Tibial nerve (tissue), 4 donors: ENCODE results near the gene FAM131C. TPM values are rescaled to one million over a fixed set of nuclear protein-coding genes. Genes with fewer than 3 reads are reported as not detected.
A peak's percentile ranks its signal among the peaks of the same experiment; 100 is the strongest.

Experiments
- DNase-seq, 2 donors: peaks; one replicate each; pipeline ENCODE4 v3.0.0-alpha.2; 2019; ENCODE audit warnings: low spot score in 2 of 2
- H3K27ac ChIP-seq, 4 donors: fragments of 200-600 bp; sonication (generic) in 3 of 4; one replicate each; pipeline ENCODE4 v1.5.1; 2017 to 2019; ENCODE audit warnings: mild to moderate bottlenecking in 1 of 4
- H3K27me3 ChIP-seq, 2 donors: fragments of 200-600 bp; sonication (generic) in 1 of 2; one replicate each; pipeline versions ENCODE4 v1.5.1 to v1.6.0; 2017 to 2019
- H3K36me3 ChIP-seq, 3 donors: fragments of 200-600 bp; sonication (generic); one replicate each; pipeline ENCODE4 v1.5.1; 2018 to 2019
- H3K4me1 ChIP-seq, 4 donors: fragments of 200-600 bp; sonication (generic) in 3 of 4; one replicate each; pipeline ENCODE4 v1.5.1; 2017 to 2019
- H3K4me3 ChIP-seq, 4 donors: fragments of 200-600 bp; sonication (generic) in 3 of 4; one replicate each; pipeline ENCODE4 v1.5.1; 2017 to 2019; ENCODE audit warnings: mild to moderate bottlenecking in 1 of 4, moderate library complexity in 1 of 4
- H3K9me3 ChIP-seq, 4 donors: fragments of 200-600 bp; sonication (generic) in 3 of 4; one replicate each; pipeline ENCODE4 v1.5.1; 2017 to 2019
- CTCF ChIP-seq, 5 experiments: fragments of 200-600 bp in 3 of 5; fragments of 450-650 bp in 2 of 5; sonication (generic) in 3 of 5; IDR thresholded peaks; one replicate each; pipeline ENCODE4 v1.5.1; 2016 to 2019; ENCODE audit warnings: antibody characterized with exemption in 5 of 5, mild to moderate bottlenecking in 3 of 5, moderate library complexity in 2 of 5
- EP300 ChIP-seq, 2 donors: sonication (generic); formaldehyde crosslinking; IDR thresholded peaks; one replicate each; pipeline ENCODE4 v1.6.1; 2017; ENCODE audit warnings: antibody characterized with exemption in 2 of 2, mild to moderate bottlenecking in 1 of 2
- POLR2A ChIP-seq, 2 donors: fragments of 450-650 bp; IDR thresholded peaks; one replicate each; pipeline ENCODE4 v1.6.1; 2017; ENCODE audit warnings: antibody characterized with exemption in 2 of 2, mild to moderate bottlenecking in 2 of 2, moderate library complexity in 2 of 2
- WGBS, 2 donors: methylation state at CpG; one replicate each; pipeline ENCODE4 v1.1.5; 2018; 5-methylcytosine and 5-hydroxymethylcytosine counted together
- total RNA-seq, 4 donors: library from RNA; depleted of rRNA; stranded (reverse); fragments of >200 nt; gene quantifications; one replicate each; pipeline ENCODE4 v1.1.0, GENCODE V29; 2016

Gene FAM131C
- total RNA-seq, 4 donors from 2014 or later: not detected

DNA sequence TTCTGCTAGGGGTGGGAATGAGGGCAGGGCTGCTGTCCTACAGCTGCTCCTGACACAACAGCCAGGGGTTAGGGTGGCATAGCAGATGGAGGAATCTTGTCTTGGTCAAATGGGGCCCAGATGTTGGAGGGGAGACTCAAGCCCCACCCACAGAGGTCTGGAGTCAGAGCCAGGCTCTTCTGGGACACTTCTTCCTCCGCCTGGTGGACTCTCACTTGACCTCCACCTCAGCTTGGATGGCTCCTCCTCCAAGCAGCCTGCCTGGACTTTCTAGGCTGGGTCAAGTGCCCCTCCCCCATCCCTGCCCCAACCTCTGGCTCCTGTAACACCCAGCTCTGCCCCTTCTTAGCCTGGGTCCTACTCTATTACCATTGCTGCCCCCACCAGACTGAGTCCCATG lies 47.0 kb upstream of the FAM131C start:
- H3K4me3 ChIP-seq: no peak overlapping the region
- no peaks in the 10 kb centered on the region for H3K9me3 ChIP-seq
- no peak for DNase-seq
- 83% methylated on average over 1 of the region's 1 CpG for WGBS, 2 donors
- H3K36me3 ChIP-seq: peaks cover 0 to 16% (median 0%) of the 10 kb centered on the region in 3 donors
- no peaks in the 10 kb centered on the region for H3K27me3 ChIP-seq
- peaks cover 0 to 73% (median 6%) of the 10 kb centered on the region in 4 donors for H3K4me1 ChIP-seq
- TF ChIP-seq EP300 (IDR thresholded peaks at IDR 0.05): no peak
- no peak for TF ChIP-seq CTCF (IDR thresholded peaks at IDR 0.05)
- no peak for TF ChIP-seq POLR2A (IDR thresholded peaks at IDR 0.05)
- H3K27ac ChIP-seq: peak overlapping the region in 2 of 4 donors; percentile 7 to 81

- no peak for DNase-seq
- no peaks in the 10 kb centered on the region for H3K9me3 ChIP-seq
- no peaks in the 10 kb centered on the region for H3K27me3 ChIP-seq
- H3K4me3 ChIP-seq: no peak overlapping the region
- peak overlapping the region in 1 of 4 donors; percentile 81 for H3K27ac ChIP-seq
- WGBS, 2 donors: 71 to 83% methylated on average over 10 of the region's 10 CpGs
- H3K36me3 ChIP-seq: peaks cover 0 to 11% (median 0%) of the 10 kb centered on the region in 3 donors
- peaks cover 0 to 74% (median 6%) of the 10 kb centered on the region in 4 donors for H3K4me1 ChIP-seq
- TF ChIP-seq POLR2A (IDR thresholded peaks at IDR 0.05) (no peak), EP300 (IDR thresholded peaks at IDR 0.05) (no peak), CTCF (IDR thresholded peaks at IDR 0.05) (no peak)
These were observed 46.5 kb upstream of the FAM131C start for GRCh38 chr1:16119926-16120325.

GRCh38 chr1:16119504-16119903 lies 46.1 kb upstream of the FAM131C start:
- WGBS, 2 donors: 91% methylated on average over 6 of the region's 6 CpGs
- Histone ChIP-seq H3K27ac (peak overlapping the region in 2 of 4 donors; percentile 14 to 81), H3K4me3 (no peak overlapping the region), H3K27me3 (no peaks in the 10 kb centered on the region), H3K4me1 (peaks cover 0 to 74% (median 6%) of the 10 kb centered on the region in 4 donors), H3K36me3 (peaks cover 0 to 7% (median 0%) of the 10 kb centered on the region in 3 donors), H3K9me3 (no peaks in the 10 kb centered on the region)
- DNase-seq: no peak
- TF ChIP-seq CTCF (IDR thresholded peaks at IDR 0.05): no peak

DNA sequence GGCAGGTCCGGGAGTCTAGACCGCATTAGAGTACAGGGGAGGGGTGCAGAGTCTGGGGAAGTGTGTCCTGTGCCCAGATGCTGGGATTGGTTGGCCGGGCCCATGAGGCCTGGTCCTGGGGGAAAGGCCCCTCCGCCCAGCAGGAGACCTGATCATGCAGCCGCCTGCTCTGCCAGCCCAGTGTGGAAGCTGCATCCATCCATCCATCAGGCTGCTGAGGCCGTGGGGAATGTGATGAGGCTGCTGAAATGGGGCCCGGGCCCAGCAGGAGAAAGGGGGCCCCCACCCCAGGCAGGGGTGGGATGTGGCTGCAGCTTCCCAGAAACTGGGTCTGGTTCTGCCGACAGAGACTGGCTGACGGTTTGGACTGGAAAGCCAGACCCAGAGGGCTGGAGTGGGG lies 45.3 kb upstream of the FAM131C start:
- no peak for DNase-seq
- no peaks in the 10 kb centered on the region for H3K36me3 ChIP-seq
- TF ChIP-seq CTCF (IDR thresholded peaks at IDR 0.05) (no peak), POLR2A (IDR thresholded peaks at IDR 0.05) (no peak), EP300 (IDR thresholded peaks at IDR 0.05) (no peak)
- 51 to 57% methylated on average over 9 of the region's 9 CpGs for WGBS, 2 donors
- H3K4me3 ChIP-seq: no peak overlapping the region
- peaks cover 0 to 72% (median 6%) of the 10 kb centered on the region in 4 donors for H3K4me1 ChIP-seq
- peak overlapping the region in 2 of 4 donors; percentile 14 to 81 for H3K27ac ChIP-seq
- H3K27me3 ChIP-seq: no peaks in the 10 kb centered on the region
- H3K9me3 ChIP-seq: no peaks in the 10 kb centered on the region

DNA sequence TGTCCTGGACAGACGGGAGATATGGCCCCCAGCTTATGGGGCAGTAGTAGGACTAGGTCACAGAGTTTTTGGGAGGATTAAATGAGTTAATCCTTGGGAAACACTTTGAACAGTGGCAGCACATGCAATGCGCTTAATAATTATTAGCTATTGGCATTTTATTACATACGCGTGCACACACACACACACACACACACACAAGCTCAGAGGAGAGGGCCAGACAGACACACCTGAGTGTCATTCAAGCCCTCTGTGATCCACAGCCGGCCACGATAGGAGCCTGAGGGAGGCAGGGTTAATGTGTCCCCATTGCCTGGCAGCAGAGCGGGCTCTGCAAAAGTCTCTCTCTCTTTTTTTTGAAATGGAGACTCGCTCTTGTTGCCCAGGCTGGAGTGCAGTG lies 44.5 kb upstream of the FAM131C start:
- Histone ChIP-seq H3K4me3 (no peak overlapping the region), H3K27ac (peak overlapping the region in 2 of 4 donors; percentile 81 to 96), H3K36me3 (no peaks in the 10 kb centered on the region), H3K4me1 (peaks cover 0 to 72% (median 10%) of the 10 kb centered on the region in 4 donors), H3K27me3 (no peaks in the 10 kb centered on the region), H3K9me3 (no peaks in the 10 kb centered on the region)
- no peak for DNase-seq
- WGBS, 2 donors: 77 to 85% methylated on average over 8 of the region's 8 CpGs
- no peak for TF ChIP-seq CTCF (IDR thresholded peaks at IDR 0.05)
- TF ChIP-seq POLR2A (IDR thresholded peaks at IDR 0.05): no peak
- TF ChIP-seq EP300 (IDR thresholded peaks at IDR 0.05): no peak
